HG03457 (cell line): ENCODE data around the gene MTURN.

Experiments
- ATAC-seq: cut with Tn5 transposase; IDR thresholded peaks from one replicate; pipeline ENCODE4 v1.9.1; 2021; ENCODE audit warnings: moderate number of reproducible peaks; ENCODE audit not compliant: unreplicated experiment

The MTURN gene

GRCh38 chr7:30201921-30202320 is 67.1 kb downstream of the MTURN start:
- ATAC-seq = no peak

GRCh38 chr7:30202671-30203070 is 67.9 kb downstream of the MTURN start:
- ATAC-seq = no peak

- no peak for ATAC-seq
Measured at GRCh38 chr7:30206491-30206890, 71.7 kb downstream of the MTURN start.

- ATAC-seq = no peak
Measured at GRCh38 chr7:30206942-30207341, 72.2 kb downstream of the MTURN start.

- ATAC-seq = no peak
Measured at GRCh38 chr7:30207376-30207775, 72.6 kb downstream of the MTURN start.

GRCh38 chr7:30209951-30210350 is 75.2 kb downstream of the MTURN start:
- no peak for ATAC-seq
